ELF-1 (cell line): ENCODE measurements around the gene TKT.

Source experiments
- DNase-seq: peaks from one replicate; pipeline ENCODE4 v3.0.0-alpha.2; 2016; ENCODE audit warnings: low read depth, low spot score

TKT gene

GRCh38 chr3:53240989-53241972, 14.5 kb downstream of the TKT start:
- DNase-seq = no peak

GRCh38 chr3:53239800-53240199, 16.0 kb downstream of the TKT start:
- DNase-seq = no peak

GRCh38 chr3:53238886-53239285, 16.9 kb downstream of the TKT start:
- DNase-seq = no peak

- no peak for DNase-seq
These were observed 17.6 kb downstream of the TKT start for GRCh38 chr3:53238051-53238850.

- peak; percentile 85 for DNase-seq
These were observed 19.5 kb downstream of the TKT start for GRCh38 chr3:53236112-53236841.

GRCh38 chr3:53235545-53235944, 20.3 kb downstream of the TKT start:
- no peak for DNase-seq

GRCh38 chr3:53234841-53235232, 21.0 kb downstream of the TKT start:
- DNase-seq = no peak

GRCh38 chr3:53234130-53234840, 21.5 kb downstream of the TKT start:
- DNase-seq = no peak

GRCh38 chr3:53232641-53233377, 23.0 kb downstream of the TKT start:
- peak; percentile 1 for DNase-seq

GRCh38 chr3:53231532-53232511, 24.0 kb downstream of the TKT start:
- peak; percentile 17 for DNase-seq

GRCh38 chr3:53230789-53231188, 25.0 kb downstream of the TKT start:
- peak; percentile 1 for DNase-seq

GRCh38 chr3:53230041-53230621, 25.7 kb downstream of the TKT start:
- no peak for DNase-seq

- DNase-seq = no peak
These were observed 26.2 kb downstream of the TKT start for GRCh38 chr3:53229606-53230005.

GRCh38 chr3:53229171-53229570, 26.7 kb downstream of the TKT start:
- no peak for DNase-seq

- peak; percentile 1 for DNase-seq
These were observed 27.6 kb downstream of the TKT start for GRCh38 chr3:53227993-53228885.

GRCh38 chr3:53226841-53227407, 28.9 kb downstream of the TKT start:
- peak; percentile 1 for DNase-seq

GRCh38 chr3:53226142-53226840, 29.5 kb downstream of the TKT start:
- no peak for DNase-seq
